Osteoblast (primary cell): ENCODE results near the gene PNPLA2. TPM values are rescaled to one million over a fixed set of nuclear protein-coding genes. Genes with fewer than 3 reads are reported as not detected.
A peak's percentile ranks its signal among the peaks of the same experiment; 100 is the strongest.

Source experiments
- DNase-seq: peaks from one replicate; pipeline ENCODE4 v3.0.0; 2011; ENCODE audit warnings: low spot score, mixed read lengths; ENCODE audit not compliant: insufficient read length; ENCODE audit errors: missing footprints
- H2AFZ ChIP-seq: 2 replicates; pipeline ENCODE4 v1.6.0; 2011; ENCODE audit warnings: mild to moderate bottlenecking, low read length
- H3K27ac ChIP-seq: 2 replicates; pipeline ENCODE4 v1.5.1; 2011; ENCODE audit warnings: mild to moderate bottlenecking, low read depth, low read length, moderate library complexity
- H3K27me3 ChIP-seq: 2 replicates; pipeline ENCODE4 v1.6.0; 2012; ENCODE audit warnings: mild to moderate bottlenecking, control low read depth, inconsistent platforms, low read length, moderate library complexity; ENCODE audit not compliant: insufficient read depth
- H3K36me3 ChIP-seq: 2 replicates; pipeline ENCODE4 v1.5.1; 2011; ENCODE audit warnings: mild to moderate bottlenecking, low read length, control low read depth, moderate library complexity; ENCODE audit not compliant: insufficient read depth
- H3K4me1 ChIP-seq: 2 replicates; pipeline ENCODE4 v1.5.1; 2011; ENCODE audit warnings: mild to moderate bottlenecking, low read length, control low read depth, moderate library complexity; ENCODE audit not compliant: insufficient read depth
- H3K4me2 ChIP-seq: 2 replicates; pipeline ENCODE4 v1.6.0; 2011; ENCODE audit warnings: mild to moderate bottlenecking, low read length; ENCODE audit not compliant: insufficient read depth
- H3K4me3 ChIP-seq: fragments of 200-600 bp; sonication (generic); 3 replicates; pipeline ENCODE4 v1.5.1; 2012; ENCODE audit warnings: mild to moderate bottlenecking, low read length, inconsistent platforms; ENCODE audit not compliant: insufficient read depth
- H3K79me2 ChIP-seq: 2 replicates; pipeline ENCODE4 v1.6.0; 2012; ENCODE audit warnings: mild to moderate bottlenecking, low read length, control low read depth, inconsistent platforms; ENCODE audit not compliant: insufficient read depth
- H3K9me3 ChIP-seq: 2 replicates; pipeline ENCODE4 v1.5.1; 2011; ENCODE audit warnings: low read depth, low read length, control low read depth
- H4K20me1 ChIP-seq: 2 replicates; pipeline ENCODE4 v1.6.0; 2012; ENCODE audit warnings: mild to moderate bottlenecking, low read length, control low read depth; ENCODE audit not compliant: insufficient read depth
- total RNA-seq: library from RNA; depleted of rRNA; stranded (reverse); fragments of >200 nt; gene quantifications from 2 replicates; pipeline ENCODE4 v1.2.3, GENCODE V29; 2012
- TF ChIP-seq, protein P1 (sequence below): IDR thresholded peaks from 2 replicates; pipeline ENCODE4 v1.5.1; 2011; ENCODE audit warnings: mild to moderate bottlenecking, low read depth, low read length, moderate library complexity; ENCODE audit errors: extremely low read depth

The PNPLA2 gene
- total RNA-seq, 1 donor, result 32.6 TPM

- Histone ChIP-seq H3K27ac (no peak within 1 kb of the TSS), H3K79me2 (no peaks in the 10 kb centered on the region), H3K27me3 (no peaks in the 10 kb centered on the region), H3K36me3 (peaks cover 10% of the 10 kb centered on the region), H4K20me1 (peaks cover 23% of the 10 kb centered on the region), H3K9me3 (no peaks in the 10 kb centered on the region), H3K4me1 (peaks cover 41% of the 10 kb centered on the region), H3K4me2 (peak within 1 kb of the TSS; percentile 58), H3K4me3 (peak within 1 kb of the TSS; percentile 58), H2AFZ (no peak within 1 kb of the TSS)
- no peak for DNase-seq
- TF ChIP-seq, protein P1, sequence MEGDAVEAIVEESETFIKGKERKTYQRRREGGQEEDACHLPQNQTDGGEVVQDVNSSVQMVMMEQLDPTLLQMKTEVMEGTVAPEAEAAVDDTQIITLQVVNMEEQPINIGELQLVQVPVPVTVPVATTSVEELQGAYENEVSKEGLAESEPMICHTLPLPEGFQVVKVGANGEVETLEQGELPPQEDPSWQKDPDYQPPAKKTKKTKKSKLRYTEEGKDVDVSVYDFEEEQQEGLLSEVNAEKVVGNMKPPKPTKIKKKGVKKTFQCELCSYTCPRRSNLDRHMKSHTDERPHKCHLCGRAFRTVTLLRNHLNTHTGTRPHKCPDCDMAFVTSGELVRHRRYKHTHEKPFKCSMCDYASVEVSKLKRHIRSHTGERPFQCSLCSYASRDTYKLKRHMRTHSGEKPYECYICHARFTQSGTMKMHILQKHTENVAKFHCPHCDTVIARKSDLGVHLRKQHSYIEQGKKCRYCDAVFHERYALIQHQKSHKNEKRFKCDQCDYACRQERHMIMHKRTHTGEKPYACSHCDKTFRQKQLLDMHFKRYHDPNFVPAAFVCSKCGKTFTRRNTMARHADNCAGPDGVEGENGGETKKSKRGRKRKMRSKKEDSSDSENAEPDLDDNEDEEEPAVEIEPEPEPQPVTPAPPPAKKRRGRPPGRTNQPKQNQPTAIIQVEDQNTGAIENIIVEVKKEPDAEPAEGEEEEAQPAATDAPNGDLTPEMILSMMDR, result no peak
Observed at GRCh38 chr11:827897-828192, 9.1 kb downstream of the PNPLA2 start, which contains the start of gene CRACR2B. CRACR2B (plus strand) TSS chr11:827919; CDS start chr11:828608, 689 bp downstream.

DNA sequence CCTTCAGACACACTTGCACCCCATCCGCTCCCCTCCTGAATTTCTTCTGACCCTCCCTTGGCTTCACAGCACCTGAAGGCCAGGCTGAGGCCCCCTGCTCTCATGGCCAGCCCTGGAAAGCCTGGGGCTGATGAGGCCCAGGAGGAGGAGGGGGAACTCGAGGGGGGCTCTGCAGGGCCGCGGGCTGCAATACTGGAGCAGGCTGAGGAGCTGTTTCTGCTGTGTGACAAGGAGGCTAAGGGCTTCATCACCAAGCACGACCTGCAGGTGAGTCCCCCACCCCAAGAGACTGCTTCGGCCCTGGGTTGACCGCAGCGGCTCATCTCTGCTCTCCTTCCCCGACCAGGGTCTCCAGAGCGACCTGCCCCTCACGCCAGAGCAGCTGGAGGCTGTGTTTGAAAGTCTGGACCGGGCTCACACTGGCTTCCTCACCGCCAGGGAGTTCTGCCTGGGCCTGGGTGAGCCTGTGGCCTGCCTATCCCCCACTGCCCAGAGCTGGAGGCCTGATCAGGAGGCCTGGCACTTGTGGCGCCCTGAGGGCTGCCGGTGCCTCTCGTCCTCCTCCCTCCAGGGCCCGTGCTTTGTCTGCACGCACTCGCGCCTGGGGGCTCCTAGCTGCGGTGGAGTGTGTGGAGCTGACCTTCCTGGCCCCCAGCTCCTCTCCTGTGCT lies 9.9 kb downstream of the PNPLA2 start:
- no peak for DNase-seq
- Histone ChIP-seq H3K9me3 (no peaks in the 10 kb centered on the region), H4K20me1 (peaks cover 23% of the 10 kb centered on the region), H3K4me2 (peak overlapping the region; percentile 85), H2AFZ (peak overlapping the region; percentile 74), H3K27me3 (no peaks in the 10 kb centered on the region), H3K79me2 (peaks cover 6% of the 10 kb centered on the region), H3K4me3 (no peak overlapping the region), H3K36me3 (peaks cover 10% of the 10 kb centered on the region), H3K4me1 (peaks cover 42% of the 10 kb centered on the region), H3K27ac (no peak overlapping the region)
- TF ChIP-seq, protein P1, result no peak

- Histone ChIP-seq H2AFZ (peak overlapping the region; percentile 74), H4K20me1 (peaks cover 25% of the 10 kb centered on the region), H3K4me3 (peak overlapping the region; percentile 64), H3K79me2 (peaks cover 9% of the 10 kb centered on the region), H3K4me1 (peaks cover 46% of the 10 kb centered on the region), H3K4me2 (peak overlapping the region; percentile 85), H3K27me3 (no peaks in the 10 kb centered on the region), H3K36me3 (peaks cover 8% of the 10 kb centered on the region), H3K27ac (no peak overlapping the region), H3K9me3 (no peaks in the 10 kb centered on the region)
- DNase-seq, result peak; percentile 97
- TF ChIP-seq, protein P1, result no peak
Observed at GRCh38 chr11:829176-829846, 10.6 kb downstream of the PNPLA2 start.

GRCh38 chr11:829847-830294 lies 11.2 kb downstream of the PNPLA2 start:
- H4K20me1 ChIP-seq, result peaks cover 25% of the 10 kb centered on the region
- H3K4me1 ChIP-seq, result peaks cover 51% of the 10 kb centered on the region
- H3K4me3 ChIP-seq, result peak overlapping the region; percentile 64
- H3K36me3 ChIP-seq, result peaks cover 3% of the 10 kb centered on the region
- no peaks in the 10 kb centered on the region for H3K9me3 ChIP-seq
- H3K4me2 ChIP-seq, result peak overlapping the region; percentile 85
- TF ChIP-seq, protein P1, result no peak
- no peak overlapping the region for H2AFZ ChIP-seq
- no peak overlapping the region for H3K27ac ChIP-seq
- DNase-seq, result no peak
- peaks cover 14% of the 10 kb centered on the region for H3K79me2 ChIP-seq
- no peaks in the 10 kb centered on the region for H3K27me3 ChIP-seq
